Measurements from ENCODE around the gene TMED3. TPM values are rescaled to one million over a fixed set of nuclear protein-coding genes. Genes with fewer than 3 reads are reported as not detected.
A peak's percentile ranks its signal among the peaks of the same experiment; 100 is the strongest.

Gene TMED3
- total RNA-seq, 1 experiment from 2014 or later: 58.6 TPM

GRCh38 chr15:79364571-79365240 is 53.8 kb downstream of the TMED3 start:
- no peak overlapping the region for H3K4me2 ChIP-seq
- no peaks in the 10 kb centered on the region for H3K36me3 ChIP-seq (ENCODE audit: low read depth)
- intact Hi-C loops (cut with micrococcal nuclease; ENCODE audit: unreplicated experiment): no loop called here
- no peaks in the 10 kb centered on the region for H3K9me3 ChIP-seq (ENCODE audit: insufficient read depth, low read depth)
- ChIA-PET POLR2A (ENCODE audit: unreplicated experiment) (no interaction called here), CTCF (no interaction called here)
- no peaks in the 10 kb centered on the region for H4K20me1 ChIP-seq (ENCODE audit: insufficient read depth)
- no peaks in the 10 kb centered on the region for H3K4me1 ChIP-seq (replicated peaks; ENCODE audit: insufficient read depth)
- H2AFZ ChIP-seq: no peak overlapping the region
- no peak overlapping the region for H3K27ac ChIP-seq
- DNase-seq: no peak
- H3K9me2 ChIP-seq (ENCODE audit: insufficient read depth): no peaks in the 10 kb centered on the region
- no peaks in the 10 kb centered on the region for H3K79me2 ChIP-seq (ENCODE audit: low read depth)
- H3F3A ChIP-seq (ENCODE audit: insufficient read depth, low read depth): no peaks in the 10 kb centered on the region
- no TSS peak for BruUV-seq (replicated peaks)
- H3K27me3 ChIP-seq (ENCODE audit: insufficient read depth, low read depth): no peaks in the 10 kb centered on the region
- TF ChIP-seq EZH2 (IDR thresholded peaks at IDR 0.05; ENCODE audit: low read depth) (no peak), CTCF (conservative IDR thresholded peaks at IDR 0.05) (no peak)
- no peak overlapping the region for H3K4me3 ChIP-seq

GRCh38 chr15:79365765-79366164 is 54.9 kb downstream of the TMED3 start:
- POLR2A ChIA-PET (ENCODE audit: unreplicated experiment): no interaction called here
- no TSS peak for BruUV-seq (replicated peaks)

GRCh38 chr15:79366691-79367090 is 55.8 kb downstream of the TMED3 start:
- Histone ChIP-seq H3K9me3 (ENCODE audit: insufficient read depth, low read depth) (no peaks in the 10 kb centered on the region), H3K9me2 (ENCODE audit: insufficient read depth) (no peaks in the 10 kb centered on the region), H2AFZ (no peak overlapping the region), H3K4me1 (replicated peaks; ENCODE audit: insufficient read depth) (no peaks in the 10 kb centered on the region), H3K36me3 (ENCODE audit: low read depth) (no peaks in the 10 kb centered on the region), H3K79me2 (ENCODE audit: low read depth) (no peaks in the 10 kb centered on the region), H3F3A (ENCODE audit: insufficient read depth, low read depth) (no peaks in the 10 kb centered on the region), H3K4me2 (no peak overlapping the region), H3K4me3 (no peak overlapping the region), H4K20me1 (ENCODE audit: insufficient read depth) (no peaks in the 10 kb centered on the region), H3K27ac (no peak overlapping the region), H3K27me3 (ENCODE audit: insufficient read depth, low read depth) (no peaks in the 10 kb centered on the region)
- peak in 1 of 2 experiments; percentile 55 for DNase-seq
- ChIA-PET POLR2A (ENCODE audit: unreplicated experiment) (interaction anchor here (0.6 kb wide), 1 partner anchor 483 kb away, joined by 8 read pairs; no protein-coding TSS in a partner anchor), CTCF (no interaction called here)
- intact Hi-C loops (cut with micrococcal nuclease; ENCODE audit: unreplicated experiment): no loop called here
- BruUV-seq (replicated peaks): no TSS peak
- TF ChIP-seq EZH2 (IDR thresholded peaks at IDR 0.05; ENCODE audit: low read depth): no peak
- TF ChIP-seq CTCF (conservative IDR thresholded peaks at IDR 0.05): no peak

More at GRCh38 chr15:79365765-79366164, 54.9 kb downstream of the TMED3 start:
- Histone ChIP-seq H3K27ac (no peak overlapping the region), H3K9me2 (ENCODE audit: insufficient read depth) (no peaks in the 10 kb centered on the region), H3K79me2 (ENCODE audit: low read depth) (no peaks in the 10 kb centered on the region), H3K9me3 (ENCODE audit: insufficient read depth, low read depth) (no peaks in the 10 kb centered on the region), H3K4me3 (no peak overlapping the region), H3K36me3 (ENCODE audit: low read depth) (no peaks in the 10 kb centered on the region), H3K4me1 (replicated peaks; ENCODE audit: insufficient read depth) (no peaks in the 10 kb centered on the region), H3K27me3 (ENCODE audit: insufficient read depth, low read depth) (no peaks in the 10 kb centered on the region), H3K4me2 (no peak overlapping the region), H4K20me1 (ENCODE audit: insufficient read depth) (no peaks in the 10 kb centered on the region), H2AFZ (no peak overlapping the region), H3F3A (ENCODE audit: insufficient read depth, low read depth) (no peaks in the 10 kb centered on the region)
- TF ChIP-seq CTCF (conservative IDR thresholded peaks at IDR 0.05) (no peak), EZH2 (IDR thresholded peaks at IDR 0.05; ENCODE audit: low read depth) (no peak)
- no peak for DNase-seq
- intact Hi-C loops (cut with micrococcal nuclease; ENCODE audit: unreplicated experiment): no loop called here
- CTCF ChIA-PET: no interaction called here

Data from PC-9 (cell line).